ENCODE results near the gene PRDM1.

PRDM1 gene

GRCh38 chr6:106098383-106099234 is 12.5 kb downstream of the PRDM1 start:
- Histone ChIP-seq H3K27me3 (ENCODE audit: insufficient read depth, low read length, poor library complexity) (no peaks in the 10 kb centered on the region), H3K9me3 (ENCODE audit: insufficient read depth, low read length, severe bottlenecking) (no peaks in the 10 kb centered on the region), H3K9ac (ENCODE audit: low read depth, low read length) (peak overlapping the region; percentile 54), H3K36me3 (ENCODE audit: insufficient read depth, low read length) (peaks cover 17% of the 10 kb centered on the region), H3K4me1 (ENCODE audit: insufficient read depth, low read length) (peaks cover 31% of the 10 kb centered on the region), H3K4me3 (ENCODE audit: low read depth in 1 of 2, low read length in 2 of 2) (peak overlapping the region in 1 of 2 experiments; percentile 55; a peak in 2 of 4 replicates), H2AFZ (ENCODE audit: low read depth, low read length) (0 out of 2 replicates have a peak overlapping the region, but pooled peaks have one; percentile 63), H3K27ac (ENCODE audit: low read length) (peak overlapping the region; percentile 84), H3K4me2 (ENCODE audit: insufficient read depth, low read length) (peak overlapping the region; percentile 69), H4K20me1 (ENCODE audit: insufficient read depth, low read length) (no peaks in the 10 kb centered on the region), H3K79me2 (ENCODE audit: insufficient read depth, low read length) (no peaks in the 10 kb centered on the region)
- no peak for DNase-seq
- TF ChIP-seq CTCF (IDR thresholded peaks at IDR 0.05; ENCODE audit: borderline replicate concordance, extremely low read depth, low read length, poor library complexity, severe bottlenecking) (no peak), EZH2 (IDR thresholded peaks at IDR 0.05; ENCODE audit: borderline replicate concordance, low read depth, low read length, severe bottlenecking) (no peak)
- no peak for ATAC-seq (ENCODE audit: insufficient read depth, low read depth)

GRCh38 chr6:106099235-106099537 is 13.1 kb downstream of the PRDM1 start:
- peaks cover 33% of the 10 kb centered on the region for H3K4me1 ChIP-seq (ENCODE audit: insufficient read depth, low read length)
- H3K4me3 ChIP-seq (ENCODE audit: low read depth in 1 of 2, low read length in 2 of 2) = no peak overlapping the region
- H3K27me3 ChIP-seq (ENCODE audit: insufficient read depth, low read length, poor library complexity) = no peaks in the 10 kb centered on the region
- ATAC-seq (ENCODE audit: insufficient read depth, low read depth) (no peak), DNase-seq (no peak)
- TF ChIP-seq CTCF (IDR thresholded peaks at IDR 0.05; ENCODE audit: borderline replicate concordance, extremely low read depth, low read length, poor library complexity, severe bottlenecking) (no peak), EZH2 (IDR thresholded peaks at IDR 0.05; ENCODE audit: borderline replicate concordance, low read depth, low read length, severe bottlenecking) (no peak)
- no peak overlapping the region for H3K27ac ChIP-seq (ENCODE audit: low read length)
- H4K20me1 ChIP-seq (ENCODE audit: insufficient read depth, low read length) = no peaks in the 10 kb centered on the region
- H3K79me2 ChIP-seq (ENCODE audit: insufficient read depth, low read length) = no peaks in the 10 kb centered on the region
- peaks cover 17% of the 10 kb centered on the region for H3K36me3 ChIP-seq (ENCODE audit: insufficient read depth, low read length)
- H3K9me3 ChIP-seq (ENCODE audit: insufficient read depth, low read length, severe bottlenecking) = no peaks in the 10 kb centered on the region
- no peak overlapping the region for H3K9ac ChIP-seq (ENCODE audit: low read depth, low read length)
- no peak overlapping the region for H2AFZ ChIP-seq (ENCODE audit: low read depth, low read length)
- H3K4me2 ChIP-seq (ENCODE audit: insufficient read depth, low read length) = no peak overlapping the region

- DNase-seq (no peak), ATAC-seq (ENCODE audit: insufficient read depth, low read depth) (no peak)
- H3K4me3 ChIP-seq (ENCODE audit: low read depth in 1 of 2, low read length in 2 of 2) = no peak overlapping the region
- H3K9me3 ChIP-seq (ENCODE audit: insufficient read depth, low read length, severe bottlenecking) = no peaks in the 10 kb centered on the region
- peaks cover 28% of the 10 kb centered on the region for H3K36me3 ChIP-seq (ENCODE audit: insufficient read depth, low read length)
- H3K27me3 ChIP-seq (ENCODE audit: insufficient read depth, low read length, poor library complexity) = no peaks in the 10 kb centered on the region
- H3K27ac ChIP-seq (ENCODE audit: low read length) = no peak overlapping the region
- no peaks in the 10 kb centered on the region for H4K20me1 ChIP-seq (ENCODE audit: insufficient read depth, low read length)
- TF ChIP-seq CTCF (IDR thresholded peaks at IDR 0.05; ENCODE audit: borderline replicate concordance, extremely low read depth, low read length, poor library complexity, severe bottlenecking) (no peak), EZH2 (IDR thresholded peaks at IDR 0.05; ENCODE audit: borderline replicate concordance, low read depth, low read length, severe bottlenecking) (no peak)
- H3K4me1 ChIP-seq (ENCODE audit: insufficient read depth, low read length) = peaks cover 33% of the 10 kb centered on the region
- H3K4me2 ChIP-seq (ENCODE audit: insufficient read depth, low read length) = no peak overlapping the region
- H3K9ac ChIP-seq (ENCODE audit: low read depth, low read length) = no peak overlapping the region
- H2AFZ ChIP-seq (ENCODE audit: low read depth, low read length) = no peak overlapping the region
- H3K79me2 ChIP-seq (ENCODE audit: insufficient read depth, low read length) = no peaks in the 10 kb centered on the region
Measured at GRCh38 chr6:106100755-106101154, 14.6 kb downstream of the PRDM1 start.

Data from DND-41 (cell line).